ENCODE data around the gene GFI1.
"Not testable (repeated sequence)": the region's sequence is repeated elsewhere in the genome, so short reads cannot be mapped to it uniquely, and the experiment has no call there.

Gene GFI1

DNA sequence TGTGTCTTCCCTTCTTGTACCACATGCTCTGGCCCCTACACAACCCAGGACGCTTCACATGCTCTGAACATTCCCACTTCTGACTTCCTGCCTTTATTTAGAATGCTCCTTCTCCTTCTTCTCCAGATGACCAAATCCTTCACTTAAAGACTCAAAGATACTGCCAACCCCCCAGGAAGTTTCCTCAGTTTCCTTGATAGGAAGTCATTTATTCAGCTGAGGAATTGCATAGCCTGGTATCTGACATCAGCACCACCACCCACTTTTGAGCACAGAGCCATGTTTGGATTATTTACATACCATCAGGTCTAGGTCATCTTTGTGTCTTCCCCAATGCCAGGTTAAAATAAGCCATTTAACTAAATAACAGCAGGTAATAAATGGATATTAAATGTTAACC, 42.4 kb downstream of the GFI1 start:
- Histone ChIP-seq H3K36me3 (ENCODE audit: control insufficient read depth, insufficient read depth, low read length) (no peaks in the 10 kb centered on the region), H3K27ac (ENCODE audit: insufficient read depth, low read length, poor library complexity, severe bottlenecking) (no peak overlapping the region), H3K27me3 (replicated peaks; ENCODE audit: control insufficient read depth, insufficient read depth, low read length, poor library complexity, severe bottlenecking) (no peaks in the 10 kb centered on the region), H3K4me3 (ENCODE audit: insufficient read depth, low read depth, low read length, poor library complexity, severe bottlenecking) (no peak overlapping the region), H3K4me1 (ENCODE audit: control insufficient read depth, insufficient read depth, low read length, poor library complexity, severe bottlenecking) (no peaks in the 10 kb centered on the region), H3K9me3 (ENCODE audit: control insufficient read depth, low read length) (no peaks in the 10 kb centered on the region)
- DNase-seq = no peak

DNA sequence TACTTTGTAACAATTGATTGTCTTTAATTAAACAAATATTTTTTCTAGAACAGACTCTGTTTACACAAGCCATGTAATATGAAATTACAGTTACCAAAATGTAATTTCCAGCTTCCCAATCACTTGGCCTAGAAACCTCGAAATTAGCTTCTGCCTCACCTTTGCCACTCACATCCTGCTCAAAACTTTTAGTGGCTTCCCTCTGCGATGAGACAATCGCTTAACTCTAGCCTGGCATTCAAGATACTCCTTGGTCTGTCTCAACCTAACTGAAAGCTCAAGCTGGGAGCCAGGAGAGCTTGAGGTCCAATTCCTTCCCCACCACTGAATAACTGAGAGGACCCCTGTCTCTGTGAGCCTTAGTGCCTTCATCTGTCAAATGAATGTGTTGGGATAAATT, 42.8 kb downstream of the GFI1 start:
- no peaks in the 10 kb centered on the region for H3K9me3 ChIP-seq (ENCODE audit: control insufficient read depth, low read length)
- no peak overlapping the region for H3K4me3 ChIP-seq (ENCODE audit: insufficient read depth, low read depth, low read length, poor library complexity, severe bottlenecking)
- no peak overlapping the region for H3K27ac ChIP-seq (ENCODE audit: insufficient read depth, low read length, poor library complexity, severe bottlenecking)
- H3K36me3 ChIP-seq (ENCODE audit: control insufficient read depth, insufficient read depth, low read length) = no peaks in the 10 kb centered on the region
- no peaks in the 10 kb centered on the region for H3K4me1 ChIP-seq (ENCODE audit: control insufficient read depth, insufficient read depth, low read length, poor library complexity, severe bottlenecking)
- H3K27me3 ChIP-seq (replicated peaks; ENCODE audit: control insufficient read depth, insufficient read depth, low read length, poor library complexity, severe bottlenecking) = no peaks in the 10 kb centered on the region
- DNase-seq = no peak

DNA sequence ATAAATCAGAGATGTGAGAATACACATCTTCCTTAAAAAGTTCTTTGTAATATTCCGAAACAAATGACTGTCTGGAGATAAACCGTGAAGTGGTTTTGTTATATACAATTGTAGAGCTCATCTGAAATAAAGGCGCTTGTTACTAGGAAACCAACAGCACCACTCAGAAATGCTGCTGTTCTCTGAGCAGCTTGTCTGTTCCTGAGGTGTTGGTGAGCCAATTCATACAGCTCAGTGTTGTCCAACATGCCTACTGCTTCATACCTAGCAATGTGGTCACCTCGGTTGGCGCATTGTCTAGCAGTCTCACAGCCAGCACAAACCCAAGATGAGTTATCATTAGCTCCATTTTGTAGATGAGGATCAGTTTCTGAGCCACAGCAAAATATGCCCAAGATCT, 44.4 kb downstream of the GFI1 start:
- H3K4me3 ChIP-seq (ENCODE audit: insufficient read depth, low read depth, low read length, poor library complexity, severe bottlenecking) = no peak overlapping the region
- H3K9me3 ChIP-seq (ENCODE audit: control insufficient read depth, low read length) = no peaks in the 10 kb centered on the region
- no peaks in the 10 kb centered on the region for H3K36me3 ChIP-seq (ENCODE audit: control insufficient read depth, insufficient read depth, low read length)
- H3K27me3 ChIP-seq (replicated peaks; ENCODE audit: control insufficient read depth, insufficient read depth, low read length, poor library complexity, severe bottlenecking) = no peaks in the 10 kb centered on the region
- no peaks in the 10 kb centered on the region for H3K4me1 ChIP-seq (ENCODE audit: control insufficient read depth, insufficient read depth, low read length, poor library complexity, severe bottlenecking)
- no peak for DNase-seq
- no peak overlapping the region for H3K27ac ChIP-seq (ENCODE audit: insufficient read depth, low read length, poor library complexity, severe bottlenecking)

DNA sequence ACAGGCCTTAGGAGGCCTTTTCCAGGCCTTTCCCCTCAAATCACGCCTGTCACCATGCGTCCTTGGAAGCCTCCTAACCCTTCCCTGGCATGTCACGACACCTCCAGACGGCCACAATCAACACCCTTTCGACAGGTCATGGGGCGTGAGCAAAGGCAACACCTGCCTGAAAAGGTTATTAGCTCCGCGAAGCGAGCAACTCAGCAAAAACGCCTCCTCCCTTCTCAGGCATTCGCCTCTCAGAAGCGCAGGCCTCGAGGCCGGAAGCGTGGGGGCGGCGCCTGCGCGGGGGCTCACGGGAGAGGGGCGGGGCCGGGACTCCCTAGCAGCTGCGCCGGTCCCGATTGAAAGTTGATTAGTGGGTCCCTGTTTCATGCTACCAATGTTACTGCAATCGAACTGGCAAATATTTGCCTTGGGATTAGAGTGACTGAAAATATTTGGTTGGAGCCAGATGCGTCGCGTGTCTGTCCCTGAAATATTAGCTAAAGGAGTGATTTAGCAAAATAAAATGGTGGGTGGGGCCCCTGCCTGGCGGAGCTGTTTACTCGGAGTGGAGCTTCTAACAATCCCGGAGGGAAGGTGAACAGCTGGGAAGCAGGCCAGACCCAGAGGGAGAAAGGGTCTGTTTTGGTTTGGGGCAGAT, 44.9 kb downstream of the GFI1 start:
- no peak for DNase-seq
- Histone ChIP-seq H3K36me3 (ENCODE audit: control insufficient read depth, insufficient read depth, low read length) (no peaks in the 10 kb centered on the region), H3K27me3 (replicated peaks; ENCODE audit: control insufficient read depth, insufficient read depth, low read length, poor library complexity, severe bottlenecking) (no peaks in the 10 kb centered on the region), H3K4me3 (ENCODE audit: insufficient read depth, low read depth, low read length, poor library complexity, severe bottlenecking) (no peak overlapping the region), H3K27ac (ENCODE audit: insufficient read depth, low read length, poor library complexity, severe bottlenecking) (no peak overlapping the region), H3K9me3 (ENCODE audit: control insufficient read depth, low read length) (no peaks in the 10 kb centered on the region), H3K4me1 (ENCODE audit: control insufficient read depth, insufficient read depth, low read length, poor library complexity, severe bottlenecking) (no peaks in the 10 kb centered on the region)

- no peaks in the 10 kb centered on the region for H3K4me1 ChIP-seq (ENCODE audit: control insufficient read depth, insufficient read depth, low read length, poor library complexity, severe bottlenecking)
- no peak overlapping the region for H3K4me3 ChIP-seq (ENCODE audit: insufficient read depth, low read depth, low read length, poor library complexity, severe bottlenecking)
- H3K27ac ChIP-seq (ENCODE audit: insufficient read depth, low read length, poor library complexity, severe bottlenecking) = no peak overlapping the region
- H3K36me3 ChIP-seq (ENCODE audit: control insufficient read depth, insufficient read depth, low read length) = no peaks in the 10 kb centered on the region
- DNase-seq = no peak
- H3K9me3 ChIP-seq (ENCODE audit: control insufficient read depth, low read length) = no peaks in the 10 kb centered on the region
- H3K27me3 ChIP-seq (replicated peaks; ENCODE audit: control insufficient read depth, insufficient read depth, low read length, poor library complexity, severe bottlenecking) = no peaks in the 10 kb centered on the region
These were observed 45.4 kb downstream of the GFI1 start for GRCh38 chr1:92441316-92441696.

GRCh38 chr1:92439291-92439690, 47.4 kb downstream of the GFI1 start:
- Histone ChIP-seq H3K4me3 (ENCODE audit: insufficient read depth, low read depth, low read length, poor library complexity, severe bottlenecking) (no peak overlapping the region), H3K36me3 (ENCODE audit: control insufficient read depth, insufficient read depth, low read length) (no peaks in the 10 kb centered on the region), H3K9me3 (ENCODE audit: control insufficient read depth, low read length) (no peaks in the 10 kb centered on the region), H3K27ac (ENCODE audit: insufficient read depth, low read length, poor library complexity, severe bottlenecking) (no peak overlapping the region), H3K27me3 (replicated peaks; ENCODE audit: control insufficient read depth, insufficient read depth, low read length, poor library complexity, severe bottlenecking) (no peaks in the 10 kb centered on the region), H3K4me1 (ENCODE audit: control insufficient read depth, insufficient read depth, low read length, poor library complexity, severe bottlenecking) (no peaks in the 10 kb centered on the region)
- DNase-seq = no peak

DNA sequence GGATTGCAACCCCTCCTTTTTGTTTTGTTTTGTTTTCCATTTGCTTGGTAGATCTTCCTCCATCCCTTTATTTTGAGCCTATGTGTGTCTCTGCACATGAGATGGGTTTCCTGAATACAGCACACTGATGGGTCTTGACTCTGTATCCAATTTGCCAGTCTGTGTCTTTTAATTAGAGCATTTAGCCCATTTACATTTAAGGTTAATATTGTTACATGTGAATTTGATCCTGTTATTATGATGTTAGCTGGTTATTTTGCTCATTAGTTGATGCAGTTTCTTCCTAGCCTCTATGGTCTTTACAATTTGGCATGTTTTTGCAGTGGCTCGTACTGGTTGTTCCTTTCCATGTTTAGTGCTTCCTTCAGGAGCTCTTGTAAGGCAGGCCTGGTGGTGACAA, 52.2 kb downstream of the GFI1 start:
- not testable (repeated sequence) for H3K9me3 ChIP-seq (ENCODE audit: control insufficient read depth, low read length); H3K4me1 ChIP-seq (ENCODE audit: control insufficient read depth, insufficient read depth, low read length, poor library complexity, severe bottlenecking); H3K36me3 ChIP-seq (ENCODE audit: control insufficient read depth, insufficient read depth, low read length); H3K4me3 ChIP-seq (ENCODE audit: insufficient read depth, low read depth, low read length, poor library complexity, severe bottlenecking); DNase-seq; H3K27me3 ChIP-seq (replicated peaks; ENCODE audit: control insufficient read depth, insufficient read depth, low read length, poor library complexity, severe bottlenecking); H3K27ac ChIP-seq (ENCODE audit: insufficient read depth, low read length, poor library complexity, severe bottlenecking)

GRCh38 chr1:92430030-92430429, 56.7 kb downstream of the GFI1 start:
- Histone ChIP-seq H3K4me1 (ENCODE audit: control insufficient read depth, insufficient read depth, low read length, poor library complexity, severe bottlenecking) (no peaks in the 10 kb centered on the region), H3K27ac (ENCODE audit: insufficient read depth, low read length, poor library complexity, severe bottlenecking) (no peak overlapping the region), H3K27me3 (replicated peaks; ENCODE audit: control insufficient read depth, insufficient read depth, low read length, poor library complexity, severe bottlenecking) (no peaks in the 10 kb centered on the region), H3K4me3 (ENCODE audit: insufficient read depth, low read depth, low read length, poor library complexity, severe bottlenecking) (no peak overlapping the region), H3K9me3 (ENCODE audit: control insufficient read depth, low read length) (no peaks in the 10 kb centered on the region), H3K36me3 (ENCODE audit: control insufficient read depth, insufficient read depth, low read length) (no peaks in the 10 kb centered on the region)
- no peak for DNase-seq

DNA sequence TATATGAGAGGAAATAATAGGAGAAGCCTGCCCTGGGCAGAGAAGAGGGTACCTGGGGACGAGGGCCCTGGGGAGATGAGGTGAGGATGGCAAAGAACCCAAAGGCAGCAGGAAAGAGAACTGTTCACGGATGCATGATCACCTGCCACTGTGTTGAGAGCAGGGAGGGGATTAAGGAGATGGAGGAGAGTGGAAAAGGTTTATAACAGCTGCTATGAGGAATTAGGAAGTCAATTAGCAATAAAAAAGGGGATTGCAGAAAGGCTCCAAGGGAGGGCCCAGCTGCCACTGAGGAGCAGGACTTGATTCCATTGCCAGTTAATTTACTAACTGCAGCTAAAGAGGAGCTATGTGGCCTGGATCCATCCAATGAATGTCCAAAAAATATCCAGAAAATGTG, 61.1 kb downstream of the GFI1 start:
- no peaks in the 10 kb centered on the region for H3K27me3 ChIP-seq (replicated peaks; ENCODE audit: control insufficient read depth, insufficient read depth, low read length, poor library complexity, severe bottlenecking)
- H3K36me3 ChIP-seq (ENCODE audit: control insufficient read depth, insufficient read depth, low read length) = no peaks in the 10 kb centered on the region
- H3K4me3 ChIP-seq (ENCODE audit: insufficient read depth, low read depth, low read length, poor library complexity, severe bottlenecking) = no peak overlapping the region
- H3K9me3 ChIP-seq (ENCODE audit: control insufficient read depth, low read length) = no peaks in the 10 kb centered on the region
- H3K4me1 ChIP-seq (ENCODE audit: control insufficient read depth, insufficient read depth, low read length, poor library complexity, severe bottlenecking) = no peaks in the 10 kb centered on the region
- no peak overlapping the region for H3K27ac ChIP-seq (ENCODE audit: insufficient read depth, low read length, poor library complexity, severe bottlenecking)
- DNase-seq = no peak
